K562 (cell line): Measurements from ENCODE around the gene SLC6A6. TPM values are rescaled to one million over a fixed set of nuclear protein-coding genes. Genes with fewer than 3 reads are reported as not detected.

Source experiments
- ATAC-seq: fragments of 200-7000 bp; cut with Tn5 transposase; 3 replicates; pipeline ENCODE4 v1.9.1; 2020; ENCODE audit warnings: moderate library complexity
- BruUV-seq: library from RNA; stranded (reverse); fragments of 400-500 nt; replicated peaks from 2 replicates; lab custom pipeline; 2021; lab: Mats Ljungman, UMichigan
- CTCF ChIA-PET: fragments of 300-600 bp; formaldehyde crosslinking; extraction: SDS; loops from one replicate; lab custom pipeline; 2021; ENCODE audit warnings: low intra/inter-chr PET ratio; lab: Yijun Ruan, JAX
- POLR2A ChIA-PET: fragments of 300-600, 350-650 bp; sonication (Branson Sonifier 250); formaldehyde crosslinking; extraction: SDS; loops from one replicate; lab custom pipeline; 2021; ENCODE audit warnings: antibody characterized with exemption, inconsistent platforms; lab: Yijun Ruan, JAX
- DNase-seq, 4 experiments: peaks; one replicate each; pipeline versions ENCODE4 v3.0.0 to v3.0.0-alpha.2; 2011 to 2018; ENCODE audit warnings: low spot score in 3 of 4, mixed read lengths in 3 of 4; ENCODE audit errors: extremely low read depth in 1 of 4
- FAIRE-seq: peaks from 2 replicates; lab custom pipeline; 2011; peaks lifted over from hg19 to GRCh38; lab: Jason Lieb, UNC
- H2AFZ ChIP-seq: 2 replicates; pipeline ENCODE4 v1.6.0; 2011; ENCODE audit warnings: low read depth, low read length, control low read depth, inconsistent platforms
- H3K27ac ChIP-seq: fragments of 200-600 bp; 3 replicates; pipeline ENCODE4 v1.8.0; 2011; ENCODE audit warnings: low read depth, mild to moderate bottlenecking, control low read depth, inconsistent platforms, low read length, moderate library complexity, mixed read lengths; ENCODE audit errors: extremely low read depth
- H3K27me3 ChIP-seq, 2 experiments: fragments of 300-600 bp in 1 of 2; 2 replicates in 1 of 2; 3 replicates in 1 of 2; pipeline versions ENCODE4 v1.6.0 to v1.8.0; 2011; ENCODE audit warnings: inconsistent platforms in 2 of 2, low read length in 2 of 2, mild to moderate bottlenecking in 1 of 2, mixed read lengths in 1 of 2, moderate library complexity in 1 of 2; ENCODE audit not compliant: control insufficient read depth in 2 of 2, insufficient read depth in 2 of 2
- H3K36me3 ChIP-seq: fragments of 300-600 bp; 3 replicates; pipeline ENCODE4 v1.8.0; 2011; ENCODE audit warnings: mild to moderate bottlenecking, low read length, inconsistent platforms; ENCODE audit not compliant: control insufficient read depth, insufficient read depth
- H3K4me1 ChIP-seq, 2 experiments: fragments of 200-600 bp in 1 of 2; replicated peaks in 1 of 2; 2 replicates in 1 of 2; 3 replicates in 1 of 2; pipeline versions ENCODE4 v1.5.1 to v1.8.0; 2011; ENCODE audit warnings: inconsistent platforms in 2 of 2, low read length in 2 of 2, mild to moderate bottlenecking in 1 of 2, mixed read lengths in 1 of 2, moderate library complexity in 1 of 2; ENCODE audit not compliant: control insufficient read depth in 2 of 2, insufficient read depth in 2 of 2
- H3K4me2 ChIP-seq: 2 replicates; pipeline ENCODE4 v1.6.1; 2011; ENCODE audit warnings: low read length, control low read depth, inconsistent platforms, mixed read lengths; ENCODE audit not compliant: insufficient read depth
- H3K4me3 ChIP-seq: fragments of 200-600 bp; sonication (generic), shearing (Covaris generic); 2 replicates; pipeline ENCODE4 v1.5.1; 2016; ENCODE audit warnings: control low read depth, inconsistent platforms
- H3K79me2 ChIP-seq: fragments of 200-600 bp; 3 replicates; pipeline ENCODE4 v1.8.0; 2011; ENCODE audit warnings: low read length, inconsistent platforms; ENCODE audit not compliant: control insufficient read depth, insufficient read depth
- H3K9ac ChIP-seq, 2 experiments: 2 replicates each; pipeline versions ENCODE4 v1.6.0 to v1.6.1; 2011; ENCODE audit warnings: low read depth in 2 of 2, low read length in 2 of 2, control low read depth in 1 of 2, inconsistent platforms in 1 of 2, mild to moderate bottlenecking in 1 of 2, mixed read lengths in 1 of 2; ENCODE audit not compliant: insufficient read depth in 1 of 2
- H3K9me1 ChIP-seq: one replicate; pipeline ENCODE4 v1.6.0; 2011; ENCODE audit warnings: inconsistent platforms, mild to moderate bottlenecking, low read length, moderate library complexity; ENCODE audit not compliant: control insufficient read depth, insufficient read depth
- H3K9me3 ChIP-seq: replicated peaks from 2 replicates; pipeline ENCODE4 v1.5.1; 2011; ENCODE audit warnings: low read depth, low read length, inconsistent platforms; ENCODE audit not compliant: control insufficient read depth, insufficient read depth
- H4K20me1 ChIP-seq: replicated peaks from 2 replicates; pipeline ENCODE4 v1.6.1; 2011; ENCODE audit warnings: low read length, inconsistent platforms, mixed read lengths; ENCODE audit not compliant: control insufficient read depth, insufficient read depth
- CBFB ChIP-seq: sonication (generic); formaldehyde crosslinking; IDR thresholded peaks from 2 replicates; pipeline ENCODE4 v1.4.0; 2020; ENCODE audit warnings: mild to moderate bottlenecking, missing genetic modification reagents
- ESRRA ChIP-seq: fragments of 450-650 bp; IDR thresholded peaks from 2 replicates; pipeline ENCODE4 v1.6.1; 2014; ENCODE audit warnings: low read depth, mild to moderate bottlenecking, moderate library complexity, borderline replicate concordance
- FOXM1 ChIP-seq, 2 experiments: fragments of 450-650 bp in 1 of 2; sonication (generic) in 1 of 2; formaldehyde crosslinking in 1 of 2; IDR thresholded peaks; 2 replicates each; pipeline versions ENCODE4 v1.6.1 to v1.9.0; 2017 to 2022; ENCODE audit warnings: low read depth in 2 of 2, mild to moderate bottlenecking in 2 of 2, missing genetic modification reagents in 1 of 2, moderate library complexity in 1 of 2
- POLR2AphosphoS2 ChIP-seq: IDR thresholded peaks from 2 replicates; pipeline ENCODE4 v1.6.1; 2012; ENCODE audit warnings: low read length, improper control_type of control experiment
- RBM25 ChIP-seq: fragments of 200-400 bp; formaldehyde crosslinking; IDR thresholded peaks from 2 replicates; pipeline ENCODE4 v1.6.1; 2018; ENCODE audit warnings: low read length, low read depth, moderate library complexity; ENCODE audit not compliant: severe bottlenecking
- SNIP1 ChIP-seq: fragments of 450-650 bp; IDR thresholded peaks from 2 replicates; pipeline ENCODE4 v1.7.1; 2017; ENCODE audit warnings: low read depth, mild to moderate bottlenecking
- TEAD2 ChIP-seq: fragments of 450-650 bp; IDR thresholded peaks from 2 replicates; pipeline ENCODE4 v1.6.1; 2016; ENCODE audit warnings: missing genetic modification characterization, control low read depth, missing compliant biosample characterization
- ZC3H8 ChIP-seq: fragments of 450-650 bp; IDR thresholded peaks from 2 replicates; pipeline ENCODE4 v1.6.1; 2017
- ZNF121 ChIP-seq: sonication (generic); formaldehyde crosslinking; conservative IDR thresholded peaks from 2 replicates; pipeline ENCODE4 v1.8.0; 2022; ENCODE audit warnings: missing genetic modification reagents
- ZNF263 ChIP-seq: sonication (generic); formaldehyde crosslinking; IDR thresholded peaks from 2 replicates; pipeline ENCODE4 v1.8.0; 2022; ENCODE audit warnings: mild to moderate bottlenecking, missing genetic modification reagents, borderline replicate concordance
- ZNF3 ChIP-seq: fragments of 250-450 bp; sonication (Bioruptor Pico); IDR thresholded peaks from 2 replicates; pipeline ENCODE4 v1.5.0; 2021; ENCODE audit warnings: mild to moderate bottlenecking, moderate library complexity
- whole genome bisulfite sequencing: fragments of 100-300 bp; shearing (Covaris generic); methylation state at CpG from one replicate; pipeline ENCODE4 v1.1.6; 2016; ENCODE audit warnings: low coverage, mixed read lengths; ENCODE audit not compliant: insufficient coverage; ENCODE audit errors: missing lambda C conversion rate; 5-methylcytosine and 5-hydroxymethylcytosine counted together
- in situ Hi-C: fragments of 300-500 bp; cut with MboI; formaldehyde crosslinking; loops from 4 replicates; pipeline ENCODE4 v1.15.0; 2018; ENCODE audit warnings: inconsistent platforms, mixed read lengths
- intact Hi-C: fragments of 100-400 bp; cut with micrococcal nuclease; formaldehyde crosslinking; loops from 2 replicates; pipeline ENCODE4 v1.14.2; 2022
- polyA plus RNA-seq, 8 experiments: library from polyadenylated mRNA; depleted of rRNA in 4 of 8; stranded (reverse) in 5 of 8; unstranded in 3 of 8; fragments of >200 nt; fragmentation: Nextera tagmentation in 2 of 8; fragmentation: Illumina TruSeq in 1 of 8; extraction: Ambion mirVana in 2 of 8; extraction: Trizol in 1 of 8; gene quantifications; 2 replicates each; pipeline versions ENCODE4 v1.2.1 to v1.2.3, GENCODE V29; 2011 to 2014; ENCODE audit warnings: inconsistent platforms in 1 of 8, missing spikeins in 1 of 8
- total RNA-seq, 7 experiments: library from RNA; depleted of rRNA in 6 of 7; stranded (reverse); fragments of >200 nt in 6 of 7; fragmentation: Illumina TruSeq in 2 of 7; extraction: Trizol in 2 of 7; gene quantifications; 2 replicates each; pipeline versions ENCODE4 v1.2.1 to v1.2.3, GENCODE V29; 2011 to 2021; ENCODE audit warnings: low replicate concordance in 1 of 7
- TF ChIP-seq, protein P1 (sequence below): sonication (generic); formaldehyde crosslinking; IDR thresholded peaks from 2 replicates; pipeline ENCODE4 v1.9.0; 2022; ENCODE audit warnings: mild to moderate bottlenecking, missing genetic modification reagents
- TF ChIP-seq, protein P2 (sequence below): fragments of 200-800 bp; sonication (Bioruptor generic); IDR thresholded peaks from 2 replicates; pipeline ENCODE4 v1.6.1; 2016; ENCODE audit warnings: missing genetic modification characterization, missing compliant biosample characterization

SLC6A6 gene
- total and polyA plus RNA-seq, 9 of the 15 experiments (the other 6 are each of a cell fraction or from before 2014, with no cell fraction given), result 12.3 to 203 (median 93.2) TPM

DNA sequence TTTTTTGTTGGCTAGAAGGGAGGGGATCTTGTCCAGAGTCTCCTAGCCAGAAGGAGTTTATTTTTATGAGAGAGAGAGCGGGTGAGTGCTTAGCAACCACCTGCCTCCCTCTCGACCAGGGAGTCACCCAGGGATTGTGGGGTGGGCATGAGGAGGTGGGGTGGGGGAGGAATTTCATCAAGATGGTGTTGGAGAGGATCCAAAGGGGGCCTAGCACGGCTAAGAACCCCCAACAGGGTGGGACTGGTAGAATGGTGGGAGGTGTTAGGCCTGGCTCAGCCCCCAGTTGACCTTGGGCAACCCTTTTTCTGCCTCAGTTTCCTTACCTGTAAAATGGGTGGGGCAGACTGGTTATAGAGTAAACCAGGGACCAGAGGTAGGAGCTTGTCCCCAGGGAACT lies 1.8 kb downstream of the SLC6A6 start:
- Histone ChIP-seq H3K4me2 (peak overlapping the region; percentile 100), H3K36me3 (peaks cover 53% of the 10 kb centered on the region), H3K9ac (peak overlapping the region; percentile 95 to 96), H4K20me1 (0 out of 2 replicates have a peak, but pooled peaks cover 4% of the 10 kb centered on the region), H3K27ac (peak overlapping the region; percentile 91), H2AFZ (no peak overlapping the region), H3K9me3 (no peaks in the 10 kb centered on the region), H3K9me1 (no peaks in the 10 kb centered on the region), H3K79me2 (peaks cover 67% of the 10 kb centered on the region), H3K27me3 (no peaks in the 10 kb centered on the region), H3K4me1 (peaks cover 32 to 67% of the 10 kb centered on the region in 2 experiments), H3K4me3 (peak overlapping the region; percentile 92)
- ChIA-PET CTCF (no interaction called here), POLR2A (interaction anchor here (0.5 to 5.2 kb wide), 15 partner anchors 11 to 244 kb away, joined by 3 to 33 read pairs (median 3); no protein-coding TSS in a partner anchor)
- no peak for FAIRE-seq
- no TSS peak for BruUV-seq
- in situ Hi-C loops, result no loop called here
- no peak for ATAC-seq
- WGBS, result 4% methylated on average over 3 of the region's 3 CpGs
- TF ChIP-seq ZNF3 (CRISPR knock-in tag) (no peak), ZC3H8 (no peak), FOXM1 (IDR thresholded peaks at IDR 0.05; ENCODE audit: low read depth) (no peak), FOXM1 (CRISPR knock-in tag; IDR thresholded peaks at IDR 0.05; ENCODE audit: low read depth) (0 out of 2 replicates have a peak, but pooled peaks have one; percentile 24), CBFB (CRISPR knock-in tag) (no peak), ZNF121 (CRISPR knock-in tag) (no peak), ESRRA (peak; percentile 95), ZNF263 (CRISPR knock-in tag) (0 out of 2 replicates have a peak, but pooled peaks have one; percentile 9), RBM25 (peak; percentile 47), SNIP1 (no peak), POLR2AphosphoS2 (0 out of 2 replicates have a peak, but pooled peaks have one; percentile 29), TEAD2 (tag) (no peak)
- TF ChIP-seq, protein P1, sequence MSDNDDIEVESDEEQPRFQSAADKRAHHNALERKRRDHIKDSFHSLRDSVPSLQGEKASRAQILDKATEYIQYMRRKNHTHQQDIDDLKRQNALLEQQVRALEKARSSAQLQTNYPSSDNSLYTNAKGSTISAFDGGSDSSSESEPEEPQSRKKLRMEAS (CRISPR knock-in tag), result no peak
- TF ChIP-seq, protein P2, sequence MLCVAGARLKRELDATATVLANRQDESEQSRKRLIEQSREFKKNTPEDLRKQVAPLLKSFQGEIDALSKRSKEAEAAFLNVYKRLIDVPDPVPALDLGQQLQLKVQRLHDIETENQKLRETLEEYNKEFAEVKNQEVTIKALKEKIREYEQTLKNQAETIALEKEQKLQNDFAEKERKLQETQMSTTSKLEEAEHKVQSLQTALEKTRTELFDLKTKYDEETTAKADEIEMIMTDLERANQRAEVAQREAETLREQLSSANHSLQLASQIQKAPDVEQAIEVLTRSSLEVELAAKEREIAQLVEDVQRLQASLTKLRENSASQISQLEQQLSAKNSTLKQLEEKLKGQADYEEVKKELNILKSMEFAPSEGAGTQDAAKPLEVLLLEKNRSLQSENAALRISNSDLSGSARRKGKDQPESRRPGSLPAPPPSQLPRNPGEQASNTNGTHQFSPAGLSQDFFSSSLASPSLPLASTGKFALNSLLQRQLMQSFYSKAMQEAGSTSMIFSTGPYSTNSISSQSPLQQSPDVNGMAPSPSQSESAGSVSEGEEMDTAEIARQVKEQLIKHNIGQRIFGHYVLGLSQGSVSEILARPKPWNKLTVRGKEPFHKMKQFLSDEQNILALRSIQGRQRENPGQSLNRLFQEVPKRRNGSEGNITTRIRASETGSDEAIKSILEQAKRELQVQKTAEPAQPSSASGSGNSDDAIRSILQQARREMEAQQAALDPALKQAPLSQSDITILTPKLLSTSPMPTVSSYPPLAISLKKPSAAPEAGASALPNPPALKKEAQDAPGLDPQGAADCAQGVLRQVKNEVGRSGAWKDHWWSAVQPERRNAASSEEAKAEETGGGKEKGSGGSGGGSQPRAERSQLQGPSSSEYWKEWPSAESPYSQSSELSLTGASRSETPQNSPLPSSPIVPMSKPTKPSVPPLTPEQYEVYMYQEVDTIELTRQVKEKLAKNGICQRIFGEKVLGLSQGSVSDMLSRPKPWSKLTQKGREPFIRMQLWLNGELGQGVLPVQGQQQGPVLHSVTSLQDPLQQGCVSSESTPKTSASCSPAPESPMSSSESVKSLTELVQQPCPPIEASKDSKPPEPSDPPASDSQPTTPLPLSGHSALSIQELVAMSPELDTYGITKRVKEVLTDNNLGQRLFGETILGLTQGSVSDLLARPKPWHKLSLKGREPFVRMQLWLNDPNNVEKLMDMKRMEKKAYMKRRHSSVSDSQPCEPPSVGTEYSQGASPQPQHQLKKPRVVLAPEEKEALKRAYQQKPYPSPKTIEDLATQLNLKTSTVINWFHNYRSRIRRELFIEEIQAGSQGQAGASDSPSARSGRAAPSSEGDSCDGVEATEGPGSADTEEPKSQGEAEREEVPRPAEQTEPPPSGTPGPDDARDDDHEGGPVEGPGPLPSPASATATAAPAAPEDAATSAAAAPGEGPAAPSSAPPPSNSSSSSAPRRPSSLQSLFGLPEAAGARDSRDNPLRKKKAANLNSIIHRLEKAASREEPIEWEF, result no peak
- DNase-seq, result peak in 1 of 4 experiments; percentile 49
- intact Hi-C loops, result loop anchor here (5.0 kb wide), 1 partner anchor 33 kb away; no protein-coding TSS in a partner anchor
